GM23338 (cell line): ENCODE results near the gene SYK.

Source experiments
- CREB1 ChIP-seq: fragments of 250-450 bp; sonication (Bioruptor Pico); IDR thresholded peaks from 2 replicates; pipeline ENCODE4 v1.5.0; 2020; ENCODE audit warnings: low read depth, mild to moderate bottlenecking, moderate library complexity
- JUNB ChIP-seq: IDR thresholded peaks from one replicate; pipeline ENCODE4 v1.6.1; 2016; ENCODE audit warnings: antibody characterized with exemption; ENCODE audit not compliant: unreplicated experiment
- POLR2AphosphoS5 ChIP-seq: IDR thresholded peaks from 2 replicates; pipeline ENCODE4 v1.6.1; 2016; ENCODE audit warnings: antibody characterized with exemption, low read depth
- TF ChIP-seq, protein P1 (sequence below), 2 experiments: fragments of 200-600 bp in 1 of 2; sonication (generic) in 1 of 2; conservative IDR thresholded peaks; 2 replicates each; pipeline versions ENCODE4 v1.5.1 to v1.6.1; 2016 to 2017; ENCODE audit warnings: antibody characterized with exemption in 2 of 2, low read depth in 2 of 2, mild to moderate bottlenecking in 2 of 2, moderate library complexity in 1 of 2

- TF ChIP-seq, protein P1, sequence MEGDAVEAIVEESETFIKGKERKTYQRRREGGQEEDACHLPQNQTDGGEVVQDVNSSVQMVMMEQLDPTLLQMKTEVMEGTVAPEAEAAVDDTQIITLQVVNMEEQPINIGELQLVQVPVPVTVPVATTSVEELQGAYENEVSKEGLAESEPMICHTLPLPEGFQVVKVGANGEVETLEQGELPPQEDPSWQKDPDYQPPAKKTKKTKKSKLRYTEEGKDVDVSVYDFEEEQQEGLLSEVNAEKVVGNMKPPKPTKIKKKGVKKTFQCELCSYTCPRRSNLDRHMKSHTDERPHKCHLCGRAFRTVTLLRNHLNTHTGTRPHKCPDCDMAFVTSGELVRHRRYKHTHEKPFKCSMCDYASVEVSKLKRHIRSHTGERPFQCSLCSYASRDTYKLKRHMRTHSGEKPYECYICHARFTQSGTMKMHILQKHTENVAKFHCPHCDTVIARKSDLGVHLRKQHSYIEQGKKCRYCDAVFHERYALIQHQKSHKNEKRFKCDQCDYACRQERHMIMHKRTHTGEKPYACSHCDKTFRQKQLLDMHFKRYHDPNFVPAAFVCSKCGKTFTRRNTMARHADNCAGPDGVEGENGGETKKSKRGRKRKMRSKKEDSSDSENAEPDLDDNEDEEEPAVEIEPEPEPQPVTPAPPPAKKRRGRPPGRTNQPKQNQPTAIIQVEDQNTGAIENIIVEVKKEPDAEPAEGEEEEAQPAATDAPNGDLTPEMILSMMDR (conservative IDR thresholded peaks at IDR 0.05; ENCODE audit: low read depth in 2 of 2), result no peak
- TF ChIP-seq CREB1 (no peak), POLR2AphosphoS5 (no peak), JUNB (no peak)
Observed at GRCh38 chr9:90907790-90908189, 106.2 kb downstream of the SYK start.
